PC-9 (cell line): Measurements from ENCODE around the gene IRF2BPL. TPM values are rescaled to one million over a fixed set of nuclear protein-coding genes. Genes with fewer than 3 reads are reported as not detected.

Experiments used
- BruUV-seq: library from RNA; stranded (reverse); fragments of 400-500 nt; replicated peaks from 2 replicates; lab custom pipeline; 2021; lab: Mats Ljungman, UMichigan
- CTCF ChIA-PET: fragments of 300-600 bp; sonication (Branson Sonifier 250); formaldehyde crosslinking; loops from one replicate; lab custom pipeline; 2022; ENCODE audit warnings: antibody characterized with exemption; lab: Charles Lee
- POLR2A ChIA-PET: fragments of 300-600 bp; sonication (Branson Sonifier 250); formaldehyde crosslinking; loops from one replicate; lab custom pipeline; 2022; ENCODE audit warnings: antibody characterized with exemption; ENCODE audit not compliant: unreplicated experiment; lab: Charles Lee
- DNase-seq, 2 experiments: peaks; one replicate each; pipeline versions ENCODE4 v3.0.0 to v3.0.0-alpha.2; 2015 to 2022; ENCODE audit warnings: mixed read lengths in 1 of 2
- H2AFZ ChIP-seq: fragments of 200-600 bp; sonication (generic); 2 replicates; pipeline ENCODE4 v1.8.1; 2017; ENCODE audit warnings: antibody characterized with exemption
- H3F3A ChIP-seq: fragments of 200-600 bp; sonication (generic); 2 replicates; pipeline ENCODE4 v1.8.1; 2017; ENCODE audit warnings: antibody characterized with exemption, mild to moderate bottlenecking, low read depth; ENCODE audit not compliant: insufficient read depth
- H3K27ac ChIP-seq: fragments of 200-600 bp; sonication (generic); 2 replicates; pipeline ENCODE4 v1.6.1; 2016; ENCODE audit warnings: mixed run types
- H3K27me3 ChIP-seq: fragments of 200-600 bp; sonication (generic); 2 replicates; pipeline ENCODE4 v1.6.1; 2016; ENCODE audit warnings: low read depth, mixed run types; ENCODE audit not compliant: insufficient read depth
- H3K36me3 ChIP-seq: fragments of 200-600 bp; sonication (generic); 2 replicates; pipeline ENCODE4 v1.6.1; 2016; ENCODE audit warnings: low read depth, mixed run types
- H3K4me1 ChIP-seq: fragments of 200-600 bp; sonication (generic); replicated peaks from 2 replicates; pipeline ENCODE4 v1.6.1; 2016; ENCODE audit warnings: mixed run types; ENCODE audit not compliant: insufficient read depth
- H3K4me2 ChIP-seq: fragments of 200-600 bp; sonication (generic); 2 replicates; pipeline ENCODE4 v1.6.1; 2017; ENCODE audit warnings: mixed run types
- H3K4me3 ChIP-seq: fragments of 200-600 bp; sonication (generic); 2 replicates; pipeline ENCODE4 v1.6.1; 2016; ENCODE audit warnings: mixed run types
- H3K79me2 ChIP-seq: fragments of 200-600 bp; sonication (generic); 2 replicates; pipeline ENCODE4 v1.6.1; 2017; ENCODE audit warnings: low read depth, mixed run types
- H3K9me2 ChIP-seq: fragments of 200-600 bp; sonication (generic); 2 replicates; pipeline ENCODE4 v1.8.1; 2017; ENCODE audit warnings: mild to moderate bottlenecking; ENCODE audit not compliant: insufficient read depth
- H3K9me3 ChIP-seq: fragments of 200-600 bp; sonication (generic); 2 replicates; pipeline ENCODE4 v1.8.1; 2016; ENCODE audit warnings: low read depth; ENCODE audit not compliant: insufficient read depth
- H4K20me1 ChIP-seq: fragments of 200-600 bp; sonication (generic); 2 replicates; pipeline ENCODE4 v1.8.1; 2017; ENCODE audit not compliant: insufficient read depth
- CTCF ChIP-seq: fragments of 200-600 bp; sonication (generic); conservative IDR thresholded peaks from 2 replicates; pipeline ENCODE4 v1.6.1; 2017; ENCODE audit warnings: mixed run types, antibody characterized with exemption, mild to moderate bottlenecking, moderate library complexity
- EZH2 ChIP-seq: fragments of 200-600 bp; sonication (generic); IDR thresholded peaks from 2 replicates; pipeline ENCODE4 v1.8.0; 2017; ENCODE audit warnings: antibody characterized with exemption, low read depth
- intact Hi-C: fragments of 100-400 bp; cut with micrococcal nuclease; formaldehyde crosslinking; loops from one replicate; pipeline ENCODE4 v1.10.0; 2022; ENCODE audit not compliant: unreplicated experiment
- total RNA-seq: library from RNA; stranded (reverse); gene quantifications from 2 replicates; pipeline ENCODE4 v1.2.3, GENCODE V29; 2021

Gene IRF2BPL
- total RNA-seq, 1 experiment from 2014 or later = 74.6 TPM

- Histone ChIP-seq H3F3A (peaks cover 73% of the 10 kb centered on the region), H3K9me3 (no peaks in the 10 kb centered on the region), H3K79me2 (peaks cover 11% of the 10 kb centered on the region; the same call in 1 of the 2 replicates), H3K27ac (peak overlapping the region; percentile 85), H3K4me1 (peaks cover 95% of the 10 kb centered on the region), H2AFZ (no peak overlapping the region; the same call in 1 of the 2 replicates), H4K20me1 (no peaks in the 10 kb centered on the region), H3K27me3 (no peaks in the 10 kb centered on the region), H3K4me2 (peak overlapping the region; percentile 79), H3K9me2 (no peaks in the 10 kb centered on the region), H3K4me3 (peak overlapping the region; percentile 41), H3K36me3 (no peaks in the 10 kb centered on the region)
- CTCF ChIA-PET = interaction anchor here (0.6 to 1.2 kb wide), 6 partner anchors 12 to 126 kb away, joined by 3 to 10 read pairs (median 4); no protein-coding TSS in a partner anchor
- POLR2A ChIA-PET = interaction anchor here (0.6 to 0.7 kb wide), 3 partner anchors 21 to 135 kb away, joined by 3 read pairs; no protein-coding TSS in a partner anchor
- BruUV-seq = no TSS peak
- DNase-seq = no peak
- intact Hi-C loops = loop anchor here (1.0 to 5.0 kb wide), 5 partner anchors 11 to 1587 kb away; partner anchors contain the start of gene IRF2BPL
- no peak for TF ChIP-seq EZH2
- TF ChIP-seq CTCF = no peak
These were observed 11.0 kb upstream of the IRF2BPL start for GRCh38 chr14:77039285-77040058.

DNA sequence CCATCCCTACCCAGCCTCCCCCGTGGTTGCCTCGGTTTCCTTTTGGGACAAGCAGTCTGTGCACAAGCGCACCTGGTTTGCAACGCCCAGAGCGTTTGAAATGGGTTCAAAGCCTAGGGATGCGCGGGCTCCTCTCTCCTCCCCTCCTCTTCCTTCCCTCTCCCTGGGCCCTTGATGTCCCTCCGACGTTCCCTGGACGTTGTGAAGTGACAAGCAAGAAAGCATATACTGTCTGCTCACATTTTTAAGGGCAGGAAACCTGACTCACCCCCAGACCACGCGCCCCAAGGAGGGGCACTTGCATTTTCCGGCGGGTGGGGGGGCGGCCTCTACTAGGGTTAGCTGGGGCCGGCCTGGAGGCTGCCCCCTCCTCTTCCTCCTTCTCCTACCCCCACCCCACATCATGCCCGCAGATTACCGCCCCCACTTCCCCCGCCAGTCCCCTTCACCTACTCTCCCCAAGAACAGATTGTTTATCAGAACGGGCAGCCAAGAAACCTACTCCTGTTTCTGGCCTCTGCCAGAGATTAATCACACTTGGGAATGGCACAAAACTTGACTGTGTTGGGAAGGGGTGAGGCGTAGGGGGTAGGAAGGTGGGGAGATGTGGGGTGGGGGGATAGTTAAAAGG, 9.5 kb upstream of the IRF2BPL start:
- Histone ChIP-seq H3K36me3 (no peaks in the 10 kb centered on the region), H3F3A (peaks cover 72% of the 10 kb centered on the region), H4K20me1 (no peaks in the 10 kb centered on the region), H3K4me1 (peaks cover 90% of the 10 kb centered on the region), H3K27ac (no peak overlapping the region), H3K9me3 (no peaks in the 10 kb centered on the region), H3K4me2 (no peak overlapping the region), H2AFZ (no peak overlapping the region), H3K79me2 (peaks cover 12% of the 10 kb centered on the region; the same call in 1 of the 2 replicates), H3K27me3 (no peaks in the 10 kb centered on the region), H3K4me3 (no peak overlapping the region), H3K9me2 (no peaks in the 10 kb centered on the region)
- ChIA-PET POLR2A (no interaction called here), CTCF (no interaction called here)
- no peak for TF ChIP-seq EZH2
- no peak for TF ChIP-seq CTCF
- BruUV-seq = no TSS peak
- DNase-seq = no peak
- intact Hi-C loops = no loop called here

DNA sequence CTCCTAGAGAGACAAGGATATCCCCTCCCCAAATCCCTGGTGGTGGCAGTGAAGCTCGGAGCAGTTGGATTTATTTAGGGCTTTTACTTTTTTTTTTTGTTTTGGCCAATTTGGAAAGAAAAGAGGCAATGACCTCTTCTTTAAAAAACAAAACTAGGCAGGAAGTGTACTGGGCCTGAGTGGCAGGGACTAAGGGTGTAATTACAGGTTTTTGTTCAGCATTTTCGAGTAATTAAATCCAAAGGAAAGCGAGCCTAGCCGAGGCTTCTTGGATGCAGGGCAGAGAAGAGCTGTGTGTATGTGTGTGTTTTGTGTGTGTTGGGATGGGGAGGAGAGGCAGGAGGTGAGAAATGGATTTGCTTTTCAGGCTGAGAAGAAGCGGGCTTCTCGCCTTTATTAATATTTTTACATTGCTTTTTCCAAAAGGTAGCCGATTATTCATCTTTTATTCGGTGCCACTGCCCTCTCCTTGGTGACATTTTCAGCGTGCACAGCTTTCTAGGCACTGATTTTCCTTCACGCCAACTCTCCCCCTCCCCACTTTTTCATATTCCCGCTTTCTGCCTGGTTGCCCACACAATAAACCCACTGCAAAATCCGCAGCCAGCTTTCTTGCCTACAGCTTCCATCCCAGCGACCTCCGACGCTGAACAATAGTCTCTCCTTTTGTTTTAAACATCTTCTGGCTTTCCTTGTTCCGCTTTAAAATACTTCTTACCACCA, 8.9 kb upstream of the IRF2BPL start:
- ChIA-PET POLR2A (interaction anchor here (1.0 kb wide), 1 partner anchor 8 kb away, joined by 4 read pairs; no protein-coding TSS in a partner anchor), CTCF (interaction anchor here (0.6 kb wide), 1 partner anchor 124 kb away, joined by 3 read pairs; no protein-coding TSS in a partner anchor)
- H4K20me1 ChIP-seq = no peaks in the 10 kb centered on the region
- H3F3A ChIP-seq = peaks cover 73% of the 10 kb centered on the region
- DNase-seq = no peak
- no peaks in the 10 kb centered on the region for H3K9me3 ChIP-seq
- H3K27me3 ChIP-seq = no peaks in the 10 kb centered on the region
- H3K27ac ChIP-seq = peak overlapping the region; percentile 7; the same call in 1 of the 2 replicates
- no peaks in the 10 kb centered on the region for H3K36me3 ChIP-seq
- H2AFZ ChIP-seq = no peak overlapping the region
- no peak overlapping the region for H3K4me3 ChIP-seq
- intact Hi-C loops = no loop called here
- TF ChIP-seq EZH2 (no peak), CTCF (no peak)
- peak overlapping the region; percentile 14 for H3K4me2 ChIP-seq
- H3K9me2 ChIP-seq = no peaks in the 10 kb centered on the region
- H3K4me1 ChIP-seq = peaks cover 90% of the 10 kb centered on the region
- BruUV-seq = no TSS peak
- peaks cover 12% of the 10 kb centered on the region; the same call in 1 of the 2 replicates for H3K79me2 ChIP-seq
